Erythroblast (primary cell): Measurements from ENCODE around the gene AHNAK2.

ENCODE experiments used
- GATA1 ChIP-seq: IDR thresholded peaks from 2 replicates; pipeline ENCODE4 v1.6.1; 2011; ENCODE audit warnings: low read depth, mild to moderate bottlenecking, control low read depth, low read length, moderate library complexity
- POLR2A ChIP-seq: IDR thresholded peaks from 2 replicates; pipeline ENCODE4 v1.6.1; 2011; ENCODE audit warnings: mild to moderate bottlenecking, low read length

DNA sequence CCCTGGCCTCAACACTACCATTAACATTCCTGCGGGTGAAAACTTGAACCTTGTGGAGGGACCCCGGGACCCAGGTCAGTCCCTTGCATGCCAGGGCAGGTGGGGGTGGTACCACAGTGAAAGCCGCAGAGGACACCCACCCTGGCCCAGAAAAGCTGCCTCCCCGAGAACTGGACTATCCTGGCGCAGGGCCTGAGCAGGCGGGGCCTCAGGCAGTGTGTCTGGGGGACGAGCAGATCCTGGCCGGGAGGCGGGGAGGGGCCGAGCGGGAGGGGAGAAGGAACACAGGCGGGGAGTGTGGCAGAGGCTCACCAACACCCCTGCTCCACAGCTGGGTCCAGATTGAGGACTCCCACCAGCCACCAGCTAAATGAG, 10.0 kb downstream of the AHNAK2 start:
- TF ChIP-seq POLR2A (no peak), GATA1 (no peak)
